Activated CD4-positive, alpha-beta T cell treated with anti-CD3 and anti-CD28 coated beads, Interleukin-2, amount 50 U/mL, for 24 hours (primary cell): ENCODE measurements around the gene BCL7B.
A peak's percentile ranks its signal among the peaks of the same experiment; 100 is the strongest.
"Not testable (repeated sequence)": the region's sequence is repeated elsewhere in the genome, so short reads cannot be mapped to it uniquely, and the experiment has no call there.

Experiments
- DNase-seq, 2 donors: peaks; one replicate each; pipeline ENCODE4 v3.0.0-alpha.2; 2020; ENCODE audit warnings: low read depth in 1 of 2, low spot score in 1 of 2

BCL7B gene

GRCh38 chr7:73536479-73536878 is 21.0 kb downstream of the BCL7B start:
- DNase-seq: no peak

GRCh38 chr7:73535918-73536317 is 21.6 kb downstream of the BCL7B start:
- DNase-seq: not testable (repeated sequence)

- DNase-seq: no peak
These were observed 23.7 kb downstream of the BCL7B start for GRCh38 chr7:73533742-73534141.

GRCh38 chr7:73532224-73532623 is 25.3 kb downstream of the BCL7B start:
- DNase-seq: no peak

DNA sequence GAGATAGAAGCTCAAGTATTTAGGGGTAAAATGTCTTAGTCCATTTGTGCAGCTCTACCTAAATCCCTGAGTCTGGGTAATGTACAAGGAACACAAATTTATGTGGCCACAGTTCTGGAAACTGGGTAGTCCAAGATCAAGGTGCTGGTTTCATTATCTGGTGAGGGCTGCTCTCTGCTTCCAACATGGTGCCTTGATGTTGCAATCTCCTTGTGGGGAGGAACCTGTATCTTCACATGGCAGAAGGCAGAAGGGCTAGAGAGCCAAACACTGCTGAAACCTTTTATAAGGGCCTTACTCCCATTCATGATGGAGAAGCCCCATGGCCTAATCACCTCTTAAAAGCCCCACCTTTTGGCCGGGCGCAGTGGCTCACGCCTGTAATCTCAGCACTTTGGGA is 26.7 kb downstream of the BCL7B start:
- no peak for DNase-seq

DNA sequence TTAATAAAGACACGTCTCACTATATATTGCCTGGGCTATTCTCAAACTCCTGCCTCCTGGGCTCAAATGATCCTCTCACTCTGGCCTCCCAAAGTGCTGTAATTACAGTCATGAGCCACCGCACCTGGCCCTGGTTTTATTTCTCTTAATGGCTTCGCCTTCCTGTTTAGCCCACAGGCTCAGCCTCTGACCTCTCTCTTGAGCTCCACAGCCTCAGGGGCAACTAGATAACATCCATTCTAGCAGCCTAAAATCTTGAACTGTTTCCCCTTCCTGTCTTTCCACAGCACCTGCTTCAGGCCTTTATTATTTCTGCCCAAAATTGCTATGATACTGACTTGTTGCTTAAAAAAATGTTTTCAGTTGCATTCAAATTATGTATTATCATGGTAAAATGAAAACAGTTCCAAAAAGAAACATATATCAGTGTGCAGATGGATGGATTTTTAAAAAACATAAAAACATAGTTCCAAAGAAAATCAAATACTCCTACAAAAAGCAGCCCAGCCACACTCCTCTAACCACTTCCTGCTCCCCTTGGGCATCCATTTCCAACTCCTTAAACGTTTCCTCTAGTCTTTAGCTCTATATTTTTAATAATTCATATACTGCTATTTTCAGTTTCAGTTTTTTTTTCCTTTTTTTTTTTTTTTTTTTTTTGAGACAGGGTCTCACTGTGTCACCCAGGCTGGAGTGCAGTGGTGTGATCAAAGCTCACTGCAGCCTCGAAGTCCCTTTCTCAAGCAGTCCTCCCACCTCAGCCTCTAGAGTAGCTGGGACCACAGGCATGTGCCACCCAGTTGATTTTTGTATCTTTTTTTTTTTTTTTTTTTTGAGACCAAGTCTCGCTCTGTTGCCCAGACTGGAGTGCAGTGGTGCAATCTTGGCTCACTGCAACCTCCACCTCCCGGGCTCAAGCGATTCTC is 30.3 kb downstream of the BCL7B start:
- no peak for DNase-seq

DNA sequence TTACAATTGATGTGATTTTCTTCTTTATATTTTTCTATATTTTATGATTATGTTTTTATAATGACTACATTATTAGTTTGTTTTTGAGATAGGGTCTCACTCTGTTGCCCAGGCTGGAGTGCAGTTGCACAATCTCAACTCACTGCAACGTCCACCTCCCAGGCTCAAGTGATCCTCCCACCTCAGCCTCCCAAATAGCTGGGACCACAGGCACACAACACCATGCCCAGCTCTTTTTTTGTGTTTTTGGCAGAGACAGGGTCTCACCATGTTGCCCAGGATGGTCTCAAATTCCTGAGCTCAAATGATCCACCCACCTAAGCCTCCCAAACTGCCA is 31.4 kb downstream of the BCL7B start:
- DNase-seq: not testable (repeated sequence)

DNA sequence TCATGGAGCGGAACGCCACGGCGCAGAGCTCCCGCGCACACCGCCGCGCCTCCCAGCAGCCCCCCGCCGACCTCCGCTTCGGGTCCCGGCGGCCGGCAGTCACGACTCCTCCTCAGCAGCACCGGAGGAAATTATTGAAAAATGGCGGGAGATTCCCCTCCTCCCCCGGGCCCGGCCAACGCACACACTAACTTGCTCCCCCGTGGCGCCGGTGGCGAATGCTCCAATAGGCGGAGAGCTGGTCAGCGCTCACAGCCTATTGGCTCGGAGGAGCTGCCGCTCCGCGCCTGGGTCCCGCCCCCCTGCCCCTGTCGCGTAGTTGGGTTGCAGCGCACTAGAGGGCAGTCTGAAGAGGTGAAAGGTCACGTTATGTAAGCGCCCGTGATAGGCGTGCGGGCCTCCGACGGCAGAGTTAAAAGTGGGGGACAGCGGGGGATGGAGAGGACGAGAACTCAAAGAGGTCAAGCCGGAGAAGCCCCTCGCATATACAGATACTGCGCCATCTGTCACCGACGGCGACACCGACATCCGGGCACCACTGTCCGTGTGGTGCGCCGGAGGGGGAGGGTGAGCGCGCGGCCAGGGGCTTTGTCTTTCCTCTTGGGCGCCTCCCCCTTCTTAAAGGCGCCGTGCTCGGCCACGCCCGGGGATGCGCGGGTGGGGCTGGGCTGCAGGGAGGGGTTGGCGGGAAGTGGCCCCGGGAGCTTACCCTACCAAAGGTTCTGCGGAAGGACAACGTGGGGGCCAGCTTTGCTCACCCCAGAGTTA is 35.2 kb downstream of the BCL7B start, which contains the start of gene BAZ1B:
Gene BAZ1B (minus strand): TSS at position 189 of the 768 bp plus-strand sequence. CDS start 360 bp downstream, outside the sequence.
- peak; percentile 92 to 96 for DNase-seq

- no peak for DNase-seq
These were observed 35.8 kb downstream of the BCL7B start for GRCh38 chr7:73521636-73522104.

DNA sequence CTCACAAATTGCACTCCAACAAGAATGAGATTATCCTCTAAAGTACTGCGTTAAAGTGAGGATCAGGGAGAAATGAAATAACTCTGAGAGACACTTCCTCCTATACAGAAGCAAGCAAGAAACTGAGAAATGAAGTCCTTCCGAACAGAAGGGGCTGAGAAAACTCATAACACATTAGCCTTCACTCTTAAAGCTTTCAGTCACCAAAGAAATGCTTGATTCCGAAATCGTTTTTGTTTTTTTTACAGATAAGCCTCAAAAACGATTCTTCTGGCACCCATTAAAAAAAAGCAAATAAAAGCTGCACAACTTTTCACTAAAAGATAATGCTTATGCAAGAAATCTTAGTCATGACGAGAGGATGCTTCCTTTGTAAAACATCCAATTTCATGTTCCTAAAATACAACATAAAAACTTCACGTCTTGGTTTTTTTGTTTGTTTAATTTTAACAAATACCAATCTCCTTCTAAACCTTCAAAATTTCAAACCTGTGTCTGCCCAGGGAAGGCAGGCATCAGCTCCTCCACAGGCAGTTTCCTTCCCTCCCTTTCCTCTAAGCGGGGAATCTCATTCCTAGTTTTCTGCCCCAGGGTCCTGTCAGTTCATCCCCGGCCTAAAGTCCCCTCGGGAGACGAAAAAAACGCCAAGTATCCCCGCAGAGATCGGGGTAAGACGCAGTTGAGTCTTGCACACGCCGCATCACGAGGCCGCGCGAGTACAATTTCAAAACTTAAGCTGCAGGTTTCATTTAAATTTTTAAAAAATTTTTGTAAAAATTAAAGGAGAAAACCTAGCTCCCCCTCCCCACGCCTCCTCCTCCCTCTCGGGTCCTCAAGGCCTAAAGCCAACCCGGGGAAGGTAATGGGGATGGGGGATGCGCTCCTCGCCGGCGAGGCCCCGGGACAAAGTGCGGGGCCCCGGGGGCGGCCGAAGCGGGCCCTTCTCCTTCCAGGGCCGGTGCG is 36.5 kb downstream of the BCL7B start:
- no peak for DNase-seq

DNA sequence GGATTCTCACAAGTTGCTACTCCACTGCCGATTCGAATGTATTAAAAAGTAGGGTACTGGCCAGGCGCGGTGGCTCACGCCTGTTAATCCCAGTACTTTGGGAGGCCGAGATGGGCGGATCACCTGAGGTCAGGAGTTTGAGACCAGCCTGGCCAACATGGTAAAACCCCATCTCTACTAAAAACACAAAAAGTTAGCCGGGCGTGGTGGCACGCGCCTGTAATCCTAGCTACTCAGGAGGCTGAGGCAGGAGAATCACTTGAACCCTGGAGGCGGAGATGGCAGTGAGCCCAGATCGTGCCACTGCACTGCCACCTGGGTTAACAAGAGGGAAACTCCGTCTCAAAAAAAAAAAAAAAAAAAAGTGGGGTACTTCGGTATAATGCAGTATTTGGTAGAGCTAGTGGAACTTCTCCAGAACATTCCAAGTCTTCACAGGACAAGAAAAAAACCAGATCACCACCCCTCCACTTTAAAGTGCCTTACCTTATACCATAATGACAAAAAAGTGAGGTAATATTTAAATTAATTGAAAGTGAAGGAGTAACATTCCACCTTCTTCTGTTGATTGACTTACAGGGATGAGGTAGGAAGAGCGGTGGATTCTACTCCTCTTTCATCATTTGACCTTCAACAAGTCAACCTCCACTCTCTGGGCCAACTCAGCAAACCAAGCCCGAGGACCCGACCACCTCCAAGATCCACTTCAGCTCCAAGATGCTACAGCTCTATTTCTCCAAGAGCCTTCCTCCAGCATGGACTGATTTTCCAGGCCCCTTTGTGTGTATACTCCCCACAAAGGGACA is 37.4 kb downstream of the BCL7B start:
- no peak for DNase-seq

DNA sequence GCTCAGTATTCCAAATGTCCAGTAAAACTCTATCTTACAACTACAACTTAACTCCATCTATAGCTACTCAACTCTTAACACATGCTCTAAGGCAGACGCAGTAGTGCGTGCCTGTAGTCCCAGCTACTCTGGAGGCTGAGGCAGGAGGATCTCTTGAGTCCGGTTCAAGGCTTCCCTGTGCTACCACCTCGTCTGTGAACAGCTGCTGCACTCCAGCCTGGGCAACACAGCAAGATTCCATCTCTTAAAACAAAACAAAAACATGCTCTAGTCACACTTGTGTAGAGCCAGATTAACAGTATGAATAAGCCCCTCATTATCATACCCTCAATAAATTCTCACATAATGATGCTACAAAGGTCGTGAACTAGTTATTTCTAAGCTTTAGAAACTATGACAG is 39.0 kb downstream of the BCL7B start:
- DNase-seq: no peak

DNA sequence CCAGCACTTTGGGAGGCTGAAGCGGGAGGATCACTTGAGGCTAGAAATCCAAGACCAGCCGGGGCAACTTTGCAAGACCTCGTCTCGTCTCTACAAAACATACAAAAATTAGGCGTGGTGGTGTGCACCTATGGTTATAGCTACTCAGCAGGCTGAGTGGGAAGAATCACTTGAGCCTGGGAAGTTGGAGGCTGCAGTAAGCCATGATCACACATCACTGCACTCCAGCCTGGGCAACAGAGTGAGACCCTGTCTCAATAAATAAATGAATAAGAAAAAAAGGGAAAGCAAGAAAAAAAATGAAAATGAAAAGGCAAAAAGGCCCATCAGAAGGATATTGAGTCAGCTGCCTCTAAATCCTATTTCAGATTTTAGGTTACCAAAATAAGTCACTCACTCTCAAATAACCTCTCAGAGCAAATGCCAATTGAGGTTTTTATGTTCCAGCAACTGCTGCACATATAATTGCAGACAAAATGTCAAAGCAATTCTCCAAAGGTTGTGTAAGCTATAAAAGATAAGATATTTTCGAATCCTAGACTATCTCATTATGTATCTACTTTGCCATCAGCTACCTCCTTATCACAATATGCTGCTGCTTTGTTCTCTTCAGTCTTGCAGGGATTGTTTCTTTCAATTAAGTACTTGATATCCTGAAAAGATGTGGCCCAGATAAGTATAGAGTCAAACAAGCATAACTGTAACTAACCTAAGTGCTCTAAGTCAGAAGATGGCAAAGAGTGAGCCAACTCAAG is 40.1 kb downstream of the BCL7B start:
- DNase-seq: no peak

- DNase-seq: no peak
These were observed 42.3 kb downstream of the BCL7B start for GRCh38 chr7:73515178-73515577.

DNA sequence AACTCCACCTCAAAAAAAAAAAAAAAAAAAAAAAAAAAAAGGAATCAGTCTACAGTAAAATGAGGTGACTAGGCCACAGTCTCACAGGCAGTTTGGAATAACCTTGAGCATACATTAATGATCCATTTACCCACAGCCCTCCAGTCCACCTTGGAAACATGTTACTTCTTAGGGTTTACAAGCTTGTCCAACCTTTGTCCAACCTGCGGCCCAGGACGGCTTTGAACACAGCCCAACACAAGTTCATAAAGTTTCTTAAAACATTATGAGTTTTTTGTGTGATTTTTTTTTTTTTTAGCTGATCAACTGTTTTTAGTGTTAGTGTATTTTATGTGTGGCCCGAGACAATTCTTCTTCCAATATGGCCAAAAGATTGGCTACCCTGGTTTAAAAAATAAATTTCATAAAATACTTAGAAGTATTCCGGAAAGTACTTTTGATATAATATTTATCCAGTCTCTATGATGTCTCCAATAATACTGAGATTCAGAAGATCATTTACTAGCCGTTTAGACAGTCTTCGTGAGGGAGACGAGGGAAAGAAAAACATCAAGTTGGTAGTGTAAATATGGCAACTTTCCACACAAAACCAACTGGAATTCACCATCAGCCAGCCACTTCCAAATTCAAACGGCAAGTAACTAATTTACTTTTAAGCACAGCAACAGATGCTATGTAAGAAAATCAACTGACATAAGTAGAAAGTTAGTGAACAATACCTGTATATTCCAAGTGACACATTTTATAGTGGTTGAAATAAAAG is 45.3 kb downstream of the BCL7B start:
- DNase-seq: no peak

- DNase-seq: no peak
These were observed 48.0 kb downstream of the BCL7B start for GRCh38 chr7:73509463-73509862.

DNA sequence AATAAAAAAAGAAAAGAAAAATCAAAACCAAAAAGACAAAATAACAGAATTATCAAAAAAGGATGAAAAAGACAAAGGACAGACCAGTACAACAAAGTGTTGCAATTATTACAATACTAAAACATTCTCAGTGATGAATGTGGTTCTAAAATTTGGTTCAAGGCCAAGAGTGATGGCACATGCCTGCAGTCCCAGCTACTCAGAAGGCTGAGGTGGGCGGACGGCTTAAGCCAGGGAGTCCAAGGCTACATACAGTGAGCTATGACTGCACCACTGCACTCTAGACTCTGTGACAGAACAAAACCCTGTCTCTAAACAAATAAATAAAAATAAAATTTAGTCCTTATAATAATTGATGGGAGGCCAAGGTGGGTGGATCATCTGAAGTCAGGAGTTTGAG is 49.9 kb downstream of the BCL7B start:
- no peak for DNase-seq

- no peak for DNase-seq
These were observed 52.6 kb downstream of the BCL7B start for GRCh38 chr7:73504920-73505319.

GRCh38 chr7:73504017-73504416 is 53.5 kb downstream of the BCL7B start:
- DNase-seq: no peak
